Hepatocyte (in vitro differentiated cells): ENCODE data around the gene BMP6.

Experiments
- EZH2 ChIP-seq: fragments of 200-600 bp; sonication (generic); IDR thresholded peaks from 2 replicates; pipeline ENCODE4 v1.6.1; 2016; ENCODE audit warnings: antibody characterized with exemption, mild to moderate bottlenecking, borderline replicate concordance
- TF ChIP-seq, protein P1 (sequence below): fragments of 200-600 bp; sonication (generic); IDR thresholded peaks from 2 replicates; pipeline ENCODE4 v1.5.1; 2016; ENCODE audit warnings: antibody characterized with exemption, mild to moderate bottlenecking; ENCODE audit not compliant: poor library complexity

DNA sequence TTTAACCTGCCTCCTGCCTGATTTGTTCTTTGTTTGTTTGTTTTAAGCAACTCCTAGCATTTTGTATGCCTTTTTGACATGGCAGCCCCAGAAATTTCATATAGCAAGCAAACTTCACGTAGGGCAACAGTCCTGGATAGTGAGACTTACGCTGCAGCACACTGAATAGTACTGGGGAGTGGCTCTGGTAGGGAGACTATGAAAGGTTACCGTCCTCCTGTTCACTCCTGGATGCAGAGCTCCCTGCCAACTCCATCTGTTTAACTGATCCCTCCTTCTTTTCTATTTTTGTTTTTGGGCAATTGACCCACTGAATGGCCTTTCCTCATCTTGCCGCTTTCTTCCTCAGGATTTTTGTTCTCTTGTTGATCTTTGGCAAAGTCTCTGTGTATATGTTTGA is 44.5 kb upstream of the BMP6 start:
- no peak for TF ChIP-seq EZH2
- TF ChIP-seq, protein P1, sequence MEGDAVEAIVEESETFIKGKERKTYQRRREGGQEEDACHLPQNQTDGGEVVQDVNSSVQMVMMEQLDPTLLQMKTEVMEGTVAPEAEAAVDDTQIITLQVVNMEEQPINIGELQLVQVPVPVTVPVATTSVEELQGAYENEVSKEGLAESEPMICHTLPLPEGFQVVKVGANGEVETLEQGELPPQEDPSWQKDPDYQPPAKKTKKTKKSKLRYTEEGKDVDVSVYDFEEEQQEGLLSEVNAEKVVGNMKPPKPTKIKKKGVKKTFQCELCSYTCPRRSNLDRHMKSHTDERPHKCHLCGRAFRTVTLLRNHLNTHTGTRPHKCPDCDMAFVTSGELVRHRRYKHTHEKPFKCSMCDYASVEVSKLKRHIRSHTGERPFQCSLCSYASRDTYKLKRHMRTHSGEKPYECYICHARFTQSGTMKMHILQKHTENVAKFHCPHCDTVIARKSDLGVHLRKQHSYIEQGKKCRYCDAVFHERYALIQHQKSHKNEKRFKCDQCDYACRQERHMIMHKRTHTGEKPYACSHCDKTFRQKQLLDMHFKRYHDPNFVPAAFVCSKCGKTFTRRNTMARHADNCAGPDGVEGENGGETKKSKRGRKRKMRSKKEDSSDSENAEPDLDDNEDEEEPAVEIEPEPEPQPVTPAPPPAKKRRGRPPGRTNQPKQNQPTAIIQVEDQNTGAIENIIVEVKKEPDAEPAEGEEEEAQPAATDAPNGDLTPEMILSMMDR = no peak
